Muscle of leg (tissue), 11 donors: ENCODE results near the gene TRIM50. TPM values are rescaled to one million over a fixed set of nuclear protein-coding genes. Genes with fewer than 3 reads are reported as not detected.
"Not testable (repeated sequence)": the region's sequence is repeated elsewhere in the genome, so short reads cannot be mapped to it uniquely, and the experiment has no call there.

Source experiments
- DNase-seq: peaks from one replicate; pipeline ENCODE4 v3.0.0; 2013
- H3K27ac ChIP-seq: one replicate; pipeline ENCODE4 v1.5.1; 2013; ENCODE audit warnings: mild to moderate bottlenecking, low read length, control low read depth
- H3K27me3 ChIP-seq: one replicate; pipeline ENCODE4 v1.6.1; 2013; ENCODE audit warnings: low read length; ENCODE audit not compliant: control insufficient read depth, insufficient read depth
- H3K36me3 ChIP-seq: one replicate; pipeline ENCODE4 v1.6.1; 2013; ENCODE audit warnings: low read length; ENCODE audit not compliant: control insufficient read depth, insufficient read depth
- H3K4me1 ChIP-seq: one replicate; pipeline ENCODE4 v1.6.1; 2013; ENCODE audit warnings: low read length; ENCODE audit not compliant: control insufficient read depth, insufficient read depth
- H3K4me3 ChIP-seq: one replicate; pipeline ENCODE4 v1.5.1; 2013; ENCODE audit warnings: low read length, control low read depth
- H3K9me3 ChIP-seq: replicated peaks from 2 replicates; pipeline ENCODE4 v1.6.1; 2013; ENCODE audit warnings: low read depth, low read length; ENCODE audit not compliant: control insufficient read depth
- WGBS: methylation state at CpG from one replicate; pipeline ENCODE4 v1.1.5; 2013; ENCODE audit warnings: missing lambda C conversion rate; ENCODE audit not compliant: insufficient coverage; 5-methylcytosine and 5-hydroxymethylcytosine counted together
- polyA plus RNA-seq, 8 donors: library from polyadenylated mRNA; unstranded; fragments of 120-200 nt; gene quantifications; one replicate each; pipeline versions ENCODE4 v1.2.1 to v1.2.3, GENCODE V29; 2013; ENCODE audit warnings: inconsistent platforms in 1 of 8, low replicate concordance in 1 of 8; ENCODE audit not compliant: insufficient read length in 8 of 8, insufficient read depth in 1 of 8
- total RNA-seq: library from RNA; stranded (reverse); fragments of 120-200 nt; gene quantifications from one replicate; pipeline ENCODE4 v1.2.4, GENCODE V29; 2013

Gene TRIM50
- total and polyA plus RNA-seq, 9 donors = 0.27 to 0.76 (median 0.44) TPM

- 73% methylated on average over 3 of the region's 6 CpGs for WGBS
- Histone ChIP-seq H3K9me3 (no peaks in the 10 kb centered on the region), H3K27me3 (no peaks in the 10 kb centered on the region), H3K27ac (no peak overlapping the region), H3K4me1 (no peaks in the 10 kb centered on the region), H3K4me3 (no peak overlapping the region), H3K36me3 (no peaks in the 10 kb centered on the region)
- no peak for DNase-seq
These were observed 4.6 kb upstream of the TRIM50 start for GRCh38 chr7:73332447-73332846.

- WGBS = 46% methylated on average over 4 of the region's 6 CpGs
These were observed 2.9 kb upstream of the TRIM50 start for GRCh38 chr7:73330772-73331171.

GRCh38 chr7:73329861-73330581, 2.1 kb upstream of the TRIM50 start:
- 19% methylated on average over 6 of the region's 11 CpGs for WGBS
- Histone ChIP-seq H3K4me1 (no peaks in the 10 kb centered on the region), H3K27me3 (no peaks in the 10 kb centered on the region), H3K9me3 (no peaks in the 10 kb centered on the region), H3K4me3 (no peak overlapping the region), H3K36me3 (no peaks in the 10 kb centered on the region), H3K27ac (no peak overlapping the region)
- peak; percentile 65 for DNase-seq

More at GRCh38 chr7:73330772-73331171, 2.9 kb upstream of the TRIM50 start:
- no peak overlapping the region for H3K27ac ChIP-seq
- H3K4me1 ChIP-seq = no peaks in the 10 kb centered on the region
- no peaks in the 10 kb centered on the region for H3K27me3 ChIP-seq
- H3K9me3 ChIP-seq = no peaks in the 10 kb centered on the region
- no peak for DNase-seq
- H3K36me3 ChIP-seq = no peaks in the 10 kb centered on the region
- H3K4me3 ChIP-seq = no peak overlapping the region

- WGBS = 93% methylated on average over 5 of the region's 10 CpGs
- Histone ChIP-seq H3K27me3 (no peaks in the 10 kb centered on the region), H3K36me3 (no peaks in the 10 kb centered on the region), H3K9me3 (no peaks in the 10 kb centered on the region), H3K4me3 (no peak overlapping the region), H3K27ac (no peak overlapping the region), H3K4me1 (peaks cover 3% of the 10 kb centered on the region)
- DNase-seq = no peak
These were observed 814 bp upstream of the TRIM50 start for GRCh38 chr7:73328696-73329095.

GRCh38 chr7:73327449-73327848, 433 bp downstream of the TRIM50 start:
- not testable (repeated sequence) for H3K4me1 ChIP-seq, DNase-seq, H3K9me3 ChIP-seq, H3K36me3 ChIP-seq, H3K4me3 ChIP-seq, H3K27me3 ChIP-seq, H3K27ac ChIP-seq
- 87% methylated on average over 3 of the region's 13 CpGs for WGBS

GRCh38 chr7:73325424-73325823, 2.5 kb downstream of the TRIM50 start:
- not testable (repeated sequence) for H3K9me3 ChIP-seq, H3K27ac ChIP-seq, DNase-seq, H3K36me3 ChIP-seq, H3K27me3 ChIP-seq, H3K4me3 ChIP-seq, H3K4me1 ChIP-seq
- 80% methylated on average over 3 of the region's 6 CpGs for WGBS

- H3K27ac ChIP-seq, H3K9me3 ChIP-seq, H3K36me3 ChIP-seq, H3K4me3 ChIP-seq, H3K27me3 ChIP-seq, H3K4me1 ChIP-seq: not testable (repeated sequence)
- peak; percentile 63 for DNase-seq
- WGBS = 18% methylated on average over 21 of the region's 31 CpGs
These were observed 3.6 kb downstream of the TRIM50 start for GRCh38 chr7:73324081-73324845.

- H3K36me3 ChIP-seq, DNase-seq, H3K27ac ChIP-seq, H3K4me1 ChIP-seq, H3K4me3 ChIP-seq, H3K9me3 ChIP-seq, H3K27me3 ChIP-seq: not testable (repeated sequence)
- WGBS = 60% methylated on average over 1 of the region's 5 CpGs
These were observed 4.3 kb downstream of the TRIM50 start for GRCh38 chr7:73323434-73324080.

GRCh38 chr7:73320009-73320408, 7.9 kb downstream of the TRIM50 start:
- H3K36me3 ChIP-seq, DNase-seq, H3K9me3 ChIP-seq, H3K4me3 ChIP-seq, H3K27me3 ChIP-seq, H3K4me1 ChIP-seq: not testable (repeated sequence)
- 69% methylated on average over 7 of the region's 9 CpGs for WGBS
- peak overlapping the region; percentile 29 for H3K27ac ChIP-seq

- H3K27ac ChIP-seq = peak overlapping the region; percentile 32
- not testable (repeated sequence) for DNase-seq, H3K4me1 ChIP-seq, H3K36me3 ChIP-seq, H3K27me3 ChIP-seq, H3K4me3 ChIP-seq, H3K9me3 ChIP-seq
- 68% methylated on average over 6 of the region's 9 CpGs for WGBS
These were observed 8.3 kb downstream of the TRIM50 start for GRCh38 chr7:73319541-73319940.
